Measurements from ENCODE around the gene COX8A. TPM values are rescaled to one million over a fixed set of nuclear protein-coding genes. Genes with fewer than 3 reads are reported as not detected.

Gene COX8A
- total RNA-seq, 1 donor from 2014 or later: 212 TPM

DNA sequence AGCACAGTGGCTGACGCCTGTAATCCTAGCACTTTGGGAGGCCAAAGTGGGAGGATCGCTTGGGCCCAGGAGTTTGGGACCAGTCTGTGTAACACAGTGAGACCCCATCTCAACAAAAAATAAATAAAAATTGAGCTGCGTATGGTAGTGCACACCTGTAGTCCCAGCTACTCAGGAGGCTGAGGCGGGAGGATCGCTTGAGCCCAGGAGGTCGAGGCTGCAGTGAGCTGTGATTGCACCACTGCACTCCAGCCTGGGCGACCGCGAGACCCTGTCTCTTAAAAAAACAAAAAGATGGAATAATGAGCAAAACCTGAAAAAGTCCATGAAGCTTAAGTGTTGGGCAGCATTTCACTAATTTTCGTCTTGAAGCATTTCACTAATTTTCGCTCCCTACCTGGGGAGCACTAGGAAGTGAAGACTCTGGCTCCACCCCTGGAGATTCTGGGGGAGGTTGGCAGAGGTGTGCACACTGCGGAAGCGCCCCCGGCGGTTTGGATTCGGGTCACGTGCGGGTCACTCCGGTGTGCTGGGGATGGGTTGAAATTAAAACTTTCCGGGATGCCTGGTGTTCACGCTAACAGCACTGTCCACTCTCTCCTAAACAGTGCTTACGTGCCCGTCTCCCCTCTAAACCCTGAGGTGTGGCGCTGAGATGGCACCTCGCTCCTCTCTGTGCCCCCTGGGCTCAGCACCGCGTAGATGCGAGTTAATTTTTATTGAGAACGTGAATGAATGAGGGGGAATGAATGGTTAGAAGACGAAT, 36.5 kb upstream of the COX8A start:
- peak; percentile 6 to 22 for ATAC-seq
- H3K9me3 ChIP-seq: no peaks in the 10 kb centered on the region
- peak overlapping the region; percentile 58 for H3K27ac ChIP-seq
- no peaks in the 10 kb centered on the region for H3K27me3 ChIP-seq (ENCODE audit: low read depth)
- H3K4me3 ChIP-seq: peak overlapping the region; percentile 66
- TF ChIP-seq, protein P1, sequence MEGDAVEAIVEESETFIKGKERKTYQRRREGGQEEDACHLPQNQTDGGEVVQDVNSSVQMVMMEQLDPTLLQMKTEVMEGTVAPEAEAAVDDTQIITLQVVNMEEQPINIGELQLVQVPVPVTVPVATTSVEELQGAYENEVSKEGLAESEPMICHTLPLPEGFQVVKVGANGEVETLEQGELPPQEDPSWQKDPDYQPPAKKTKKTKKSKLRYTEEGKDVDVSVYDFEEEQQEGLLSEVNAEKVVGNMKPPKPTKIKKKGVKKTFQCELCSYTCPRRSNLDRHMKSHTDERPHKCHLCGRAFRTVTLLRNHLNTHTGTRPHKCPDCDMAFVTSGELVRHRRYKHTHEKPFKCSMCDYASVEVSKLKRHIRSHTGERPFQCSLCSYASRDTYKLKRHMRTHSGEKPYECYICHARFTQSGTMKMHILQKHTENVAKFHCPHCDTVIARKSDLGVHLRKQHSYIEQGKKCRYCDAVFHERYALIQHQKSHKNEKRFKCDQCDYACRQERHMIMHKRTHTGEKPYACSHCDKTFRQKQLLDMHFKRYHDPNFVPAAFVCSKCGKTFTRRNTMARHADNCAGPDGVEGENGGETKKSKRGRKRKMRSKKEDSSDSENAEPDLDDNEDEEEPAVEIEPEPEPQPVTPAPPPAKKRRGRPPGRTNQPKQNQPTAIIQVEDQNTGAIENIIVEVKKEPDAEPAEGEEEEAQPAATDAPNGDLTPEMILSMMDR (IDR thresholded peaks at IDR 0.05): no peak
- no peaks in the 10 kb centered on the region for H3K36me3 ChIP-seq
- H3K4me1 ChIP-seq: peaks cover 27% of the 10 kb centered on the region
- no peak for DNase-seq
- intact Hi-C loops (cut with DNase I): no loop called here

DNA sequence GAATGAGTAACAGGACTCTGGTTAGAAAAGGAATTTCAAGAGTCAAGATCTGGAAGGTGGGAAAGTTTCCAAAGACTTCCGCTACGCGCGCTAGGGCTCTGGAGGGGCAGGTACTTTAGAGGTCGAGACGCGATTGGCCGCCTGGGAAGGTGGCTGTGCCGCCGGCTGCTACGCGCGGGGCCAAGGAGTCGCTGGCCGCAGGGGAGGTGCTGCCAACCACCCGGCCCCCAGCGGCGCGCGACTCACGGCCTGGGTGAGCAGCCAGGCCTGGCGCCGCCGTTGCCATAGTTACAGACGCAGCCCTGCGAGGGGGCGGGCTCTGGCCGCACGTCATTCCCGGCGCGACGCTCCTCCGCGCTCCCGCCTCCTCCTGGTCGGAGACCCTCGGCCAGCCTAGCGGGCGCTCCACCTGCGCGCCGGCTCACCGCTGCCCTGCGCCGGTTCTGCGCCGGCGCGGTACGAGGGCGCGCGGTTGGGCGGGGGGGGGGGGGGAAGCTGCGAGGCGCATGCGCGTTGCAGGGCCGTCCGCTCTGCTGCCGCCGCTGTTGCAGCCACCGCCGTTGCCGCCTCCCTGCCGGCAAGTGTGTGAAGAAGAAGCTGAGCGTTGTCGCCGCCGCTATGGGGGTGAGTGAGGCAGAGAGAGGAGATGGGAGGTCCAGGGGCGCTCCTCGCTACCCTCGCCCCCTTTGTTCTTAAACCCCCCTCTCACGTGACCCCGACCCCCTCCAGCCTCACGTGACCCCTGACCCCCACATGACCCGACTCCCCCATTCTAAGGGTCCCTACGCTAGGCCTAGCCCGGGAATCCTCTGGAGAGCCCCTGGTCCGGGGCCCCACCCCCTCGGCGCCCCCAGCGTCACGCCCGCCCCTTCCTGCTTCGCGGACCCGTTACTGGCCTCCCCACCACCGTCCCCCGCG, 35.7 kb upstream of the COX8A start, which contains the start of gene NAA40:
Gene NAA40 (plus strand): TSS at position 524 of the 918 bp plus-strand sequence. CDS start 95 bp downstream, at position 619.
- TF ChIP-seq, protein P1 (IDR thresholded peaks at IDR 0.05): no peak
- Histone ChIP-seq H3K4me3 (peak within 1 kb of the TSS; percentile 66), H3K4me1 (peaks cover 27% of the 10 kb centered on the region), H3K27ac (peak within 1 kb of the TSS; percentile 58), H3K27me3 (ENCODE audit: low read depth) (no peaks in the 10 kb centered on the region), H3K9me3 (no peaks in the 10 kb centered on the region), H3K36me3 (no peaks in the 10 kb centered on the region)
- intact Hi-C loops (cut with DNase I): no loop called here
- ATAC-seq (peak; percentile 97 to 98), DNase-seq (peak; percentile 97)

DNA sequence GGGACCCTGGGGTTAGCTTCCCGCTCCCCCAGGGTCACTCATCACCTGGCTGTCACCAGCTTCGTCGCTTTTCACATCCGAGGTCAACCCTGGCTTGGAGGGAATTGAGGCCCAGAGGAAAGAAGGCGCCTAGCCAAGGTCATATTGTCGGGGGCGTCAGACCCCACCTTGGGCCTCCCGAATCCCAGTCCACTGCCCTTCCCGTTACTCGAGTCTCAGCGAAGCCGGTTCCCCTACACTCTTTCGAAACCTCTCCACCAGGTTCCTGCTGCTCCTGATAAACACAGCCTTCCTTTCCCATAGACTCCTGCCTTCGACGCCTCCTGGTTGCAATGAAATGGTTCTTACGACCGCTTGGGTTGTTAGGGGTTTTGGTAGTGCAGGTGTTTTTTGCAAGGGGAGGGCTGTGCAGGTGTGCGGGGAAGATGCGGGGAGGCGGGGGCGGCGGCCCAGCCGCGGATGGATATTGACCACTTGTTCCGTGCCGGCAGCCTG, 35.0 kb upstream of the COX8A start:
- DNase-seq (no peak), ATAC-seq (peak; percentile 0 to 4)
- intact Hi-C loops (cut with DNase I): no loop called here
- peak overlapping the region; percentile 58 for H3K27ac ChIP-seq
- peak overlapping the region; percentile 66 for H3K4me3 ChIP-seq
- H3K4me1 ChIP-seq: peaks cover 27% of the 10 kb centered on the region
- H3K9me3 ChIP-seq: no peaks in the 10 kb centered on the region
- no peaks in the 10 kb centered on the region for H3K27me3 ChIP-seq (ENCODE audit: low read depth)
- TF ChIP-seq, protein P1 (IDR thresholded peaks at IDR 0.05): no peak
- H3K36me3 ChIP-seq: no peaks in the 10 kb centered on the region

DNA sequence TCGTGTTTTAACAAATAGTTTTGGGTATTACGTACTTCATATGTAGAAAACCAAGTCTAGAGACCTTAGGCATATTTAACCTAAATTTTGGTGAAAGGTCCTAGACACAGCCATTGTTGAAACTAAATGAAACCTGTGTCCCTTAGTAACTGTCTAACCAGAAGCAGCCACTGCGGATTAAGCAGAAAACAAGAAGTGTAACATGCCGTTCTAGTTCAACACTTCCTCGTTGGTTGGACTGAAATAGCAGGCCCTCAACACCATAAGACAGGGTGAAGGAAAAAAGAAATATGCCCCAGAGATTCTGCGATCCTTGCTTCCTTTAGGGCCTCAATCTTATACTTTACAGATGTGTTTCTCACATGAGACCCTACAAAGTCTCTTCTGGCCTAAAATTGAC, 33.6 kb upstream of the COX8A start:
- no peaks in the 10 kb centered on the region for H3K36me3 ChIP-seq
- no peaks in the 10 kb centered on the region for H3K9me3 ChIP-seq
- no peak overlapping the region for H3K27ac ChIP-seq
- H3K4me1 ChIP-seq: peaks cover 37% of the 10 kb centered on the region
- H3K4me3 ChIP-seq: no peak overlapping the region
- TF ChIP-seq, protein P1 (IDR thresholded peaks at IDR 0.05): no peak
- intact Hi-C loops (cut with DNase I): loop anchor here (10.0 kb wide), 1 partner anchor 106 kb away; the partner anchor contains the start of gene MARK2
- H3K27me3 ChIP-seq (ENCODE audit: low read depth): no peaks in the 10 kb centered on the region
- ATAC-seq (no peak), DNase-seq (no peak)

DNA sequence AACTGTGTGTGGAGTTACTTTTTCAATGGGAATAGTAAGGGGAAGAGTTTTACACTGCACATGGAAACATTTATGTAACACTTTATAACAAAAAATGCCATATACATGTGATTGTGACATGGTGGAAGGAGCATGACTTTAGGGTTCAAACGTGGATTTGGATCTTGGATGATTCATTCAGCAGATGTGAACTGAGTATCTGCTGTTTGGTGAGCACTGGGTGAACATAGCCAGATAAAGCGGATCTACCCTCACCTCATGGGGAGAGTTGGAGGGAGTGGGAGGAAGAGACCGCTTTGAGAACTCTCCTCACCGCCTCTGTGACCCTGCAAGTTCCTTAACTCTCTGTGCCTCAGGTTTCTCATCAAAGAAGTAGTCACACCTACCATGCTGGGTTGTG, 32.5 kb upstream of the COX8A start:
- peaks cover 10% of the 10 kb centered on the region for H3K36me3 ChIP-seq
- TF ChIP-seq, protein P1 (IDR thresholded peaks at IDR 0.05): no peak
- no peak overlapping the region for H3K4me3 ChIP-seq
- intact Hi-C loops (cut with DNase I): loop anchor here (10.0 kb wide), 1 partner anchor 107 kb away; the partner anchor contains the start of gene MARK2
- H3K9me3 ChIP-seq: no peaks in the 10 kb centered on the region
- no peaks in the 10 kb centered on the region for H3K27me3 ChIP-seq (ENCODE audit: low read depth)
- peaks cover 39% of the 10 kb centered on the region for H3K4me1 ChIP-seq
- no peak overlapping the region for H3K27ac ChIP-seq
- DNase-seq (no peak), ATAC-seq (no peak)
